ENCODE measurements around the gene FCHSD2. TPM values are rescaled to one million over a fixed set of nuclear protein-coding genes. Genes with fewer than 3 reads are reported as not detected.

Gene FCHSD2
- total and polyA plus RNA-seq, 7 donors = 5.7 to 18.5 (median 9.7) TPM

- Histone ChIP-seq H3K36me3 (ENCODE audit: insufficient read depth in 1 of 2, low read depth in 1 of 2) (peaks cover 0 to 17% of the 10 kb centered on the region in 2 donors), H3K9me3 (peaks cover 1% of the 10 kb centered on the region), H3K27me3 (ENCODE audit: insufficient read depth in 3 of 3, low read length in 2 of 3) (no peaks in the 10 kb centered on the region), H3K4me1 (no peaks in the 10 kb centered on the region), H3K4me3 (no peak overlapping the region), H3K27ac (no peak overlapping the region)
- intact Hi-C loops (cut with DNase I) = no loop called here
- no peak for TF ChIP-seq CTCF (IDR thresholded peaks at IDR 0.05)
- no peak for DNase-seq
- no peak for ATAC-seq
Observed at GRCh38 chr11:72901374-72901773, 240.7 kb downstream of the FCHSD2 start.

DNA sequence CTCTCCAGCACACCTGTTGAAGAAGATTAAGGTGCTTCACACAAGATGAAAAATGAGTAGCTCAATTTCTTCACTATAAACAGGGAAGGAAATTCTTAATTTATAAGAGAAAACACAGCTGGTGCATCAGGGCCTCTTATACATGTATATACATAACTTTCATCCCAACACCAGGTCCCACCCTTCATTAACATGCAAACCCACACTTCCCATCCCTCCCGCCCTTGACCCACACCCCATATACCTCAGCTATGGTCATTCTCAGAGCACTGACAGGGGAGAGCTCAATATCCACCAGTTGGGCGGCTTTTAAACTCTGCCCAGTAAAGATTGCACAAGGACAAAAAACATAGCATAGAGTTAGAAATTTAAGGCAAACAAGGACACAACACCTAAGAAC, 242.1 kb downstream of the FCHSD2 start:
- TF ChIP-seq CTCF (IDR thresholded peaks at IDR 0.05) = no peak
- WGBS, 3 donors = 97 to 98% (median 97%) methylated on average over 2 of the region's 2 CpGs
- Histone ChIP-seq H3K27ac (no peak overlapping the region), H3K27me3 (ENCODE audit: insufficient read depth in 3 of 3, low read length in 2 of 3) (no peaks in the 10 kb centered on the region), H3K4me1 (no peaks in the 10 kb centered on the region), H3K36me3 (ENCODE audit: insufficient read depth in 1 of 2, low read depth in 1 of 2) (peaks cover 0 to 17% of the 10 kb centered on the region in 2 donors), H3K4me3 (no peak overlapping the region), H3K9me3 (no peaks in the 10 kb centered on the region)
- intact Hi-C loops (cut with DNase I) = no loop called here
- DNase-seq (no peak), ATAC-seq (no peak)

DNA sequence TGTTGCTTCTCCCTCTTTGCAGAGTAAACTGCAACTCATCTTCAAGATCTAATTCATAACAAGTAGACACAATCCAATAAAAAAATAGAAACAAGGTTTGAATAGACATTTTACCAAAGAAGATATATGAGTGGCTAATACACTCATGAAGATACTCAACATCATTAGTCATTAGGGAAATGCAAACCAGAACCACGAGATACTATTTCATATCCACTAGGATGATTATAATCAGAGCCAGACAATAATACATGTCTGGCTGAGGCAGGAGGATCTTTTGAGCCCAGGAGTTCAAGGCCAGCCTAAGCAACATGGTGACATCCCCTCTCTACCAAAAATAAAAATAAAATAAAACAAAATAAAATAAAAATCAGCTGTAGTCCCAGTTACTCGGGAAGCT, 242.9 kb downstream of the FCHSD2 start:
- Histone ChIP-seq H3K27ac (no peak overlapping the region), H3K27me3 (ENCODE audit: insufficient read depth in 3 of 3, low read length in 2 of 3) (no peaks in the 10 kb centered on the region), H3K36me3 (ENCODE audit: insufficient read depth in 1 of 2, low read depth in 1 of 2) (peaks cover 0 to 17% of the 10 kb centered on the region in 2 donors), H3K4me3 (no peak overlapping the region), H3K9me3 (no peaks in the 10 kb centered on the region), H3K4me1 (no peaks in the 10 kb centered on the region)
- intact Hi-C loops (cut with DNase I) = no loop called here
- TF ChIP-seq CTCF (IDR thresholded peaks at IDR 0.05) = no peak
- 78 to 88% (median 85%) methylated on average over 2 of the region's 2 CpGs for WGBS, 3 donors
- no peak for ATAC-seq
- DNase-seq = no peak

DNA sequence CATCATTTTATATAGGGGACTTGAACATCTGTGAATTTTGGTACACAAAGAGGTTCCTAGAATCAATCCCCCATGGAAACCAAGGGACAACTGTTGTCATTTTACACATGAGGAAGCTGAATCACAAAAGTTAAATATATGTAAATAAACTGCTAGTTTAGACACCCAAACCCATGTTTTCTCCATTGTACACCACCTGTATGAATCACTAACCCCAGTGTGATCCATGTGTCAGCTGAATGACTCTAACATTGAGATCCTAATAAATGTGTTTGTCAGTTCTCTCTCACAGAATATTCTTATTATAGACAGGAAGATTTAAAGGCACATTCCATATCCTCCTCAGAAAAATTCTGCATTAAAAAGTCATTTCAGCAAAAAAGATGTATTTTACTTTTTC, 244.6 kb downstream of the FCHSD2 start:
- Histone ChIP-seq H3K36me3 (ENCODE audit: insufficient read depth in 1 of 2, low read depth in 1 of 2) (peaks cover 0 to 17% of the 10 kb centered on the region in 2 donors), H3K4me1 (no peaks in the 10 kb centered on the region), H3K27ac (no peak overlapping the region), H3K9me3 (no peaks in the 10 kb centered on the region), H3K4me3 (no peak overlapping the region), H3K27me3 (ENCODE audit: insufficient read depth in 3 of 3, low read length in 2 of 3) (no peaks in the 10 kb centered on the region)
- ATAC-seq (no peak), DNase-seq (no peak)
- TF ChIP-seq CTCF (IDR thresholded peaks at IDR 0.05) = no peak
- intact Hi-C loops (cut with DNase I) = no loop called here

DNA sequence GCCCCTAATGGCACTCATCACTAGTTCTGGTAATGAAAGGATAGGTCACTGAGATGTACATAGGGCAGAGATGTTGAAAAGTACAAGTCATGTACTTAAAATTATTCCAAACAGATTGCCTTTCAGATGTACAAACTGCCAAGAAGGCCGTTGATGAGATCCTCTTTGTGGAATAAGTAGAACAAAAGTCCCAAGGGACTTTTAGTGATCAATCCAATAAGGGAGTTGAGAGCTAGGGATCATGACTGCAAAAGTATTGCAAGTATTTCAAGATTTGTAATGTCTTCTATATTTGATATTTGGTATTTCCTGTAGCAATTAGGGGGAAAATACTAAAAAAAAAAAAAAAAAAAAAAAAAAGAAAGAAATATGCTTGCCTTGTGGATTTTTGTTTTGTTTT, 245.7 kb downstream of the FCHSD2 start:
- intact Hi-C loops (cut with DNase I) = no loop called here
- Histone ChIP-seq H3K9me3 (no peaks in the 10 kb centered on the region), H3K27ac (no peak overlapping the region), H3K4me1 (no peaks in the 10 kb centered on the region), H3K4me3 (no peak overlapping the region), H3K36me3 (ENCODE audit: insufficient read depth in 1 of 2, low read depth in 1 of 2) (peaks cover 0 to 12% of the 10 kb centered on the region in 2 donors), H3K27me3 (ENCODE audit: insufficient read depth in 3 of 3, low read length in 2 of 3) (no peaks in the 10 kb centered on the region)
- TF ChIP-seq CTCF (IDR thresholded peaks at IDR 0.05) = no peak
- no peak for ATAC-seq
- 41 to 61% (median 56%) methylated on average over 1 of the region's 1 CpG for WGBS, 3 donors
- DNase-seq = no peak
